GM21529 (cell line): ENCODE data around the gene ANKLE2.

Source experiments
- ATAC-seq: cut with Tn5 transposase; IDR thresholded peaks from one replicate; pipeline ENCODE4 v1.9.1; 2021; ENCODE audit not compliant: unreplicated experiment

Gene ANKLE2

DNA sequence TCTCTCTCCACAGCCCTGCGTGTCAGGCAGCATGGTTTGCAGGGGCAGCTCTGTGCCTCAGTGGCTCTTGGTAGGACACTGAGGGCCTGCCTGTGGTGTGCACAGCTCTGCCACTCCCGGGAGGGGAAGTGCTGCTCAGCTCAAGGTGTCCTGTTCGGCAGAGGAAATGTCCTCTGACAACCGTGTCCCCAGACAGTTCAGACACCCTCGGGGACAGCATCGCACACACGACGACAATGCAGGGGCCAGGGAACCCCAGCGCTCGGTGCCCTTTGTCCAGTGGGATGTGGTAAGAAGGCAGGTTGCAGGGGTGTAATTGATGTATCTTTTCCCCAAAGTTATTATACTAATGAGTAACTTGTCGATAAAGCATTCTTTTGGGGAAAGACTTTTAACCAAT, 14.2 kb downstream of the ANKLE2 start:
- no peak for ATAC-seq

DNA sequence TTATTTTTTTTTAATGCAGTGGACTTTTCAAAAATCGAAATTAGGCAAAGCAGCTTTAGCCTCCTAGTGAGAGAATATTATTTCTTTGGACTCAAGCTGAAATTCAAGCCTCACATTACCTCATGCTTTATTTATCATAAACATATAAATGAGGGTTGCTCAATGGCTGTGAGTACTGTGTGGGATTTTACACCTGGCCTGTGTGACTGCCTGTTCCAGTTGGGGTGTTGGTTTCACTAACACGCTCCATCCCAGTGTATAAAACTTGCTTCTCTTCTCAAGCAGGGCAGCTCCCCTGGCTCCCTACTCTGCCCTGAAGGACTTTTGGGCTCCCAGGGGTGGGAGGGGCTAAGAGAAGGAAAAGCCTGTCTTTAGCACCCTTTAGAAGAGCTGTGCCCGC, 15.0 kb downstream of the ANKLE2 start:
- ATAC-seq, result no peak

GRCh38 chr12:132743831-132744230, 17.8 kb downstream of the ANKLE2 start:
- ATAC-seq, result no peak

GRCh38 chr12:132741620-132742019, 20.0 kb downstream of the ANKLE2 start:
- ATAC-seq, result no peak

DNA sequence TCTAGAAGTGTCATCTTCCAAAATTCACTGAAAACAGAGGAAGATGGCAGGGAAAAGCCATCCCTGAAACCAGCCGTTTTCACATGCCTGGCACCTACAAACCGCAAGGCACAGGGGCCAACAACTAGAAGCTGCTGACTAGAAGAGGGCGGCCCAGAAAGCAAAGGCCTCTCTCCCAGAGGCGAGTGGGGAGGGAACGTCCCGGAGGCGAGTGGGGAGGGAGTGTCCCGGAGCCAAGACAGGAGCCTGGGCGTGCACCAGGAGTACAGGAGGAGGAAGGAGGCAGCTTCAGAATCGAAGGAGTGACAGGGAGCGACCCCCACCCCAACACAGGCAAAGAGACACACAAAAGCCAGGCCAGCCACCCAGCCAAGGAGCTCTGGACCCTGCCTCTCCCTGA, 21.0 kb downstream of the ANKLE2 start:
- ATAC-seq, result no peak

GRCh38 chr12:132740313-132740646, 21.4 kb downstream of the ANKLE2 start:
- ATAC-seq, result no peak

GRCh38 chr12:132739600-132740312, 21.9 kb downstream of the ANKLE2 start:
- no peak for ATAC-seq

DNA sequence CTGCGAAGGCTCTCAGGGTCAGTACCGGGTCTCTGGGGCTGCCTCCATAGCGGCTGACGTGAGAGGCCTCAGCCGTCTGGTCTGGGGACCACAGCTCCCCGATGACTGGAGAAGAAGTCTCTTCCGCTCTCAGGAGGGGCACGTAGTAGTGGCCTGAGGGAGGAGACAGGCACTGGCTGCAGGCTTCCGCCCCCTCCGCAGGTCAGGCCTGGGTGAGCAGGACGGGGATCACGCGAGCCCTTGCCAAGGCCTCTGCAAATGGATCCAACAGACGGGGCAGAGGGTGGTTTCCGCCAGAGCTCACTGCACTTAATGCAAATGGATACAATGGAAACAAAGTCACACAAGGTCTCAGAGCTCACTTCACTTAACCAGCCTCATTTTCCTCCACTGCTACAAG, 24.7 kb downstream of the ANKLE2 start:
- no peak for ATAC-seq

GRCh38 chr12:132736378-132736777, 25.3 kb downstream of the ANKLE2 start:
- no peak for ATAC-seq

GRCh38 chr12:132735496-132735895, 26.1 kb downstream of the ANKLE2 start:
- ATAC-seq, result no peak

- ATAC-seq, result no peak
Measured at GRCh38 chr12:132734206-132734605, 27.4 kb downstream of the ANKLE2 start.

GRCh38 chr12:132731574-132731973, 30.1 kb downstream of the ANKLE2 start:
- no peak for ATAC-seq

DNA sequence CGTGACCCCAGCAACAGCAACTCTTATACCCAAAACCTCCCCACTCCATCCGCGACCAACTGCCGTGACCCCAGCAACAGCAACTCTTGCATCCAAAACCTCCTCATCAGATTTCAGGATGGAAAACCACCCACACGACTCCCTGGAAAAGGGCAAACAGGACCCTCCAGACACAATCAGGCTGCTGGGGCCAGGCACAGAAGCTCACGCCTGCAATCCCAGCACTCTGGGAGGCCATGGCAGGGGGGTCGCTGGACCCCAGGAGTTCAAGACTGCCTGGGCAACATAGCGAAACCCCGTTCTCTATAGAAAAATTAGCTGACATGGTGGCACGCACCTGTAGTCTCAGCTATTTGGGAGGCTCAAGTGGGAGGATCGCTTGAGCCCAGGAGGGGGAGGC, 31.3 kb downstream of the ANKLE2 start:
- ATAC-seq, result no peak

GRCh38 chr12:132729541-132730320, 31.9 kb downstream of the ANKLE2 start:
- no peak for ATAC-seq

GRCh38 chr12:132728502-132728901, 33.1 kb downstream of the ANKLE2 start:
- ATAC-seq, result no peak

- no peak for ATAC-seq
Measured at GRCh38 chr12:132727091-132727794, 34.4 kb downstream of the ANKLE2 start.

- ATAC-seq, result no peak
Measured at GRCh38 chr12:132726386-132726785, 35.2 kb downstream of the ANKLE2 start.

DNA sequence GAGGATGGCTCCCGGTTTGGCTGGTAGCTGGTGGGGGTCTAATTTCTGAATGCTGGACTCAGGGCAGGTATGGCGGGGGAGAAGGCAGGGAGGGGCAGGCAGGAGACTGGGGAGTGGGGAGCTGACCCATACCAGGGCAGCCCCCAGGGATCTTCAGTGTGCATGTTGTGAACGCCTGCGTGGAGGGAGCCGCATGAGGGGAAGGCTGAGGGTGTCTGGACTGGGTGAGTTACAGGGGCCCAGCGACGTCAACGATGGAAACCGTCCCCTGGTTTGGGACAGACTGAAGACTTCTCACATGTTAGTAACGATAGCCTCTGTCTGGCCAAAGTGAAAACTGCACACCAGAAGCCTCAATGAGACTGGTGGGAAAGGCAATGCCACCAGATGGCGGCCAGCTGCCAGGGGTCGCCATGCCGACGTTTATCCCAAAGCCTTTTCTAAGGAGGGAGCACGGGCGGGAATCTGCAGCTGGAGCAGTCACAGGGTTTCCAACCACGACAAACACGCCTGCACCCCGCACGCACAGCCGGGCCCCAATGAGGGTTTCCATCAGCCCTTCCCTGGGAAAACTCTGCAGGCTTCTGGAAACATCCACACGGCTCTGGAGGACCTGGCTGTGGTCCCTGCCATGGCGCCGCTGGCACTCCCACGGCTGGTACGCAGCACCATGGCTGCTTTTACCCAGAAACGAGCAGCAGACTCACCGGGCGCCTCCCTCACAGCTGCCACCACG, 37.0 kb downstream of the ANKLE2 start:
- ATAC-seq, result no peak

DNA sequence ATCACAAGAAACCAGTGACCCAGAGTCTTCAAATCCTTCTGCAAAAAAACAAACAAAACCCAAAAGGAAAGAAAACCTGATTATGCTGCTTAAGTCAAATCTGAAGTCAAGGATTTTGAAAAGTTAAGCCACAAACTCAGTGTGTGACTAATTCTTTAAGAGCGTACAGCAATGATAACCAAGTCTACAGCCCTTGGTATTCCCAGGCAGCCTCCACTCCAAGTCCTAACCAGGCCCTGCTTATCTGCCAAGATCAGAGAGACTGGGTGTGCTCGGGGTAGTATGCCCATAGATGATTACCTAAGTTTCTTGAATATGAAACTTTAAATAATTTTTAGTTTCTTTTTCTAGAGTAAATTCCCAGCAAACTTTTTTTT, 37.9 kb downstream of the ANKLE2 start:
- ATAC-seq, result no peak

DNA sequence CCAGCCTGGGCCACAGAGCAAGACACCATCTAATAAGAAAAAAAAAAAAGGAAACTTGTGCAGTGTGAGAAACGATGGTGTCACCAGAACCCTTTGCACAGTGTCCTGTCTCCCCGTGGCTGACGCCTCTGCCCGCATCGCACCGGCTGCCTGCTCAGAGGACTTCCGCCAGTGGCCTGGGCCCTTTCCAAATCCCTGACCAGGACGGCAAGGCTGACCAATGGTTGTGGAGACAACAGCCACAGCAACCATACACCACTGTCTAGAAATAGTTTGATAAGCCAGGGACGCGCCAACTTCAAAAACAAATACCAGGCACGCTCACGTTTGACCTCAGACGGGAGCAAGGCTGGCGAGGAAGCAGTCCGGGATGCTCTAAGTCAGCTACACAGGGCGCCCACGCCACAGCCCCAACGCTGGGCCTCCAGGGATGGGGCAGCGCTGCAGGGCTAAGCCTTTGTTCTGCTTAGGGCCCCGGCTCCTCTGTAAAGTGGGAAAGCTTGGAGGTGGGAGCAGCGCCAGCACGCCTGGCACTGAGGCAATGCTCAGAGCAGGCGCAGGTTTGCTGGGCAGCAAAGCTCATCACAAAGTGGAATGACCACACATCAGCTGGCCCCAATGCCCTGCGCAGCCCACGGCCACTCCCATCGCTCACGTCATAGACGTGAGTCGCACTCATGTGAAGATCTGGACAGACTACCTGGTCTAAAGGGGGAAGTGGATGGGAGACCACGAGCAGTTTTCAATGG, 38.4 kb downstream of the ANKLE2 start:
- no peak for ATAC-seq
